ENCODE data around the gene MLXIP. TPM values are rescaled to one million over a fixed set of nuclear protein-coding genes. Genes with fewer than 3 reads are reported as not detected.

Gene MLXIP
- total and polyA plus RNA-seq, 8 donors = 48.1 to 98.7 (median 77.9) TPM

- intact Hi-C loops (cut with DNase I) = no loop called here
- no peak for DNase-seq
- Histone ChIP-seq H3K9me3 (no peaks in the 10 kb centered on the region), H3K4me1 (peaks cover 0 to 2% of the 10 kb centered on the region in 2 donors), H3K27me3 (no peaks in the 10 kb centered on the region), H3K27ac (no peak overlapping the region), H3K36me3 (peaks cover 0 to 21% of the 10 kb centered on the region in 2 donors), H3K4me3 (no peak overlapping the region)
- ATAC-seq = no peak
- TF ChIP-seq, protein P1, sequence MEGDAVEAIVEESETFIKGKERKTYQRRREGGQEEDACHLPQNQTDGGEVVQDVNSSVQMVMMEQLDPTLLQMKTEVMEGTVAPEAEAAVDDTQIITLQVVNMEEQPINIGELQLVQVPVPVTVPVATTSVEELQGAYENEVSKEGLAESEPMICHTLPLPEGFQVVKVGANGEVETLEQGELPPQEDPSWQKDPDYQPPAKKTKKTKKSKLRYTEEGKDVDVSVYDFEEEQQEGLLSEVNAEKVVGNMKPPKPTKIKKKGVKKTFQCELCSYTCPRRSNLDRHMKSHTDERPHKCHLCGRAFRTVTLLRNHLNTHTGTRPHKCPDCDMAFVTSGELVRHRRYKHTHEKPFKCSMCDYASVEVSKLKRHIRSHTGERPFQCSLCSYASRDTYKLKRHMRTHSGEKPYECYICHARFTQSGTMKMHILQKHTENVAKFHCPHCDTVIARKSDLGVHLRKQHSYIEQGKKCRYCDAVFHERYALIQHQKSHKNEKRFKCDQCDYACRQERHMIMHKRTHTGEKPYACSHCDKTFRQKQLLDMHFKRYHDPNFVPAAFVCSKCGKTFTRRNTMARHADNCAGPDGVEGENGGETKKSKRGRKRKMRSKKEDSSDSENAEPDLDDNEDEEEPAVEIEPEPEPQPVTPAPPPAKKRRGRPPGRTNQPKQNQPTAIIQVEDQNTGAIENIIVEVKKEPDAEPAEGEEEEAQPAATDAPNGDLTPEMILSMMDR (IDR thresholded peaks at IDR 0.05) = no peak
These were observed 32.4 kb upstream of the MLXIP start for GRCh38 chr12:122046145-122046544.

- Histone ChIP-seq H3K9me3 (no peaks in the 10 kb centered on the region), H3K4me3 (no peak overlapping the region), H3K27ac (no peak overlapping the region), H3K4me1 (peaks cover 0 to 11% of the 10 kb centered on the region in 2 donors), H3K27me3 (no peaks in the 10 kb centered on the region), H3K36me3 (peaks cover 0 to 21% of the 10 kb centered on the region in 2 donors)
- intact Hi-C loops (cut with DNase I) = no loop called here
- ATAC-seq (peak; percentile 48), DNase-seq (no peak)
- TF ChIP-seq, protein P1 (IDR thresholded peaks at IDR 0.05) = no peak
These were observed 30.4 kb upstream of the MLXIP start for GRCh38 chr12:122048151-122048550.

GRCh38 chr12:122049827-122050226, 28.7 kb upstream of the MLXIP start:
- Histone ChIP-seq H3K4me3 (no peak overlapping the region), H3K9me3 (no peaks in the 10 kb centered on the region), H3K27ac (no peak overlapping the region), H3K27me3 (no peaks in the 10 kb centered on the region), H3K4me1 (peaks cover 0 to 17% of the 10 kb centered on the region in 2 donors), H3K36me3 (peaks cover 0 to 9% of the 10 kb centered on the region in 2 donors)
- intact Hi-C loops (cut with DNase I) = no loop called here
- TF ChIP-seq, protein P1 (IDR thresholded peaks at IDR 0.05) = no peak
- no peak for DNase-seq
- no peak for ATAC-seq

GRCh38 chr12:122050706-122051105, 27.9 kb upstream of the MLXIP start:
- TF ChIP-seq, protein P1 (IDR thresholded peaks at IDR 0.05) = no peak
- Histone ChIP-seq H3K4me1 (peaks cover 0 to 17% of the 10 kb centered on the region in 2 donors), H3K27ac (no peak overlapping the region), H3K27me3 (no peaks in the 10 kb centered on the region), H3K4me3 (no peak overlapping the region), H3K36me3 (peaks cover 0 to 9% of the 10 kb centered on the region in 2 donors), H3K9me3 (no peaks in the 10 kb centered on the region)
- intact Hi-C loops (cut with DNase I) = no loop called here
- ATAC-seq (no peak), DNase-seq (no peak)

DNA sequence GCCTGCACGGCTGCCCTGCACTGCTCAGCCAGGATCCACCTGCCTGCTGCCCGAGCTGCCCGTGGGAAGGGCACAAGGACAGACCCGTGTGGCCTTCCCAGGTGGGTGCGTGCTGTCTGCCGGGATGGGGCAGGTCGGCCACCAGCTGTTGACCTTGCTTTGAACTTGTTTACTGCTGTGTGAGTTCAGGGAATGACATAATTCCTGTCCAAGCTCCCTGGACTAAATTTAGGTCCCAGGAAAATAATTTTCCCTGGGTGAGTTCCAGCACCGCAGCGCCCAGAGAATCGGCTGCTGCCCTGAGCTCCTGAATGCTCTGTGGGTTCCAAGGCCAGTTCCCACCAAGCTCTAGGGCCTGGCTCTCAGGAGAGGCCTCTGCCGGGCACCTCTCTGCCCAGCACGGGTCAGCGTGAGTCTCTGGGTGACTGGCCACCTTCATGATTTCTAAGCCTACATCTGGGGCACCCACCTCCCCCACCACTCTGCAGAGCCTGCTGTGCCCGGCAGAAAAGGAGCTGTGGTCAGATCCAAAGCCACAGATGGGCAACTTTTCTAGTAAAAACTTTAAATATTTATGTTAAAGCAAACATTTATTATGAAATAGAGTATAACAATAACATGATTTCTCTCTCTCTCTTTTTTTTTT, 27.2 kb upstream of the MLXIP start:
- no peak for DNase-seq
- H3K9me3 ChIP-seq = no peaks in the 10 kb centered on the region
- H3K4me1 ChIP-seq = peaks cover 0 to 17% of the 10 kb centered on the region in 2 donors
- H3K36me3 ChIP-seq = peaks cover 0 to 9% of the 10 kb centered on the region in 2 donors
- H3K27ac ChIP-seq = no peak overlapping the region
- TF ChIP-seq, protein P1 (IDR thresholded peaks at IDR 0.05) = no peak
- ATAC-seq = no peak
- intact Hi-C loops (cut with DNase I) = no loop called here
- H3K27me3 ChIP-seq = no peaks in the 10 kb centered on the region
- H3K4me3 ChIP-seq = no peak overlapping the region

All from left lung (tissue), 10 donors.